T-helper 1 cell treated with Interleukin-12 subunit alpha and Interleukin-12 subunit beta and Interleukin-4 antibody, amounts not matched to agents 30 ng/mL and 1 ng/mL, for 36 hours (primary cell): ENCODE results near the gene CUBN. TPM values are rescaled to one million over a fixed set of nuclear protein-coding genes. Genes with fewer than 3 reads are reported as not detected.

Experiments used
- intact Hi-C: fragments of 100-400 bp; cut with micrococcal nuclease; formaldehyde crosslinking; loops from one replicate; pipeline ENCODE4 v1.15.1; 2024
- total RNA-seq: library from RNA; stranded (reverse); gene quantifications from 2 replicates; pipeline ENCODE4 v1.2.3, GENCODE V29; 2022

Gene CUBN
- total RNA-seq, 1 donor from 2014 or later = 1.4 TPM

DNA sequence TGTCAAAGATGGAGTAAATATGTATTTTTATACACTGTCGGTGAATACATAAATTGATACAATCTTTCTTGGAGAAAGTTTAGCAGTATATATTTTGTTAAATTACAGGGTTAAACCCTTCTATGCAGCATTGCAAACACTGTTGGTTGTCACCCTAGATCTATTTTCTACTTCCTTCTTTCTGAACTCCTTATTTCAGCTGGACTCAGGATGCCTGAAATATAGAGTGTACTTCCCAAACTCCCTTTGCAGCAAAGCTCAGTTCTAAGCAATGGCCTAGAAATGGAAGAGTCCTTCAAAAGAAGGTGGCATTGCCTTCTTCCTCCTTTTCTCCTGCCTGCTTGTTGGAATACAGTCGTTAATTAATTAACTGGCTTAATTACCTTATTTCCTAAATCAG, 20.6 kb downstream of the CUBN start:
- intact Hi-C loops = no loop called here

DNA sequence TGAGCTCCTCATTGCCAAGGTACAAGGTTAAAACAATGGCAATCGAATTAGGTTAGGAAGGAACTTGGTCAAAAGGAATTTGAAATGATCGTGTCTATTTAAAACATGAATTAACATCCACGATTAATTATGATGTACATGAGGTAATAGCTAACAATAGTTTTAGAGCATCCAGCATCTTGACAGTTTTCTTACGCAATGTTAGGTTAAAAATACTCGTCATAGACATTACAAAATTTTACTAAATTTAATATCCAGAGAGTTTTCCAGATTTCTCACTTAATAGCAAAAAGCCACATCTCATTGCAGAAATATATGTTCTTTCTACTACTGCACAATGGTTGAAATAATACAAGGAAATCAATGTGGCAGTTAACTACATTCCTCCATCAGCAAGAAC, 22.6 kb downstream of the CUBN start:
- intact Hi-C loops = no loop called here

DNA sequence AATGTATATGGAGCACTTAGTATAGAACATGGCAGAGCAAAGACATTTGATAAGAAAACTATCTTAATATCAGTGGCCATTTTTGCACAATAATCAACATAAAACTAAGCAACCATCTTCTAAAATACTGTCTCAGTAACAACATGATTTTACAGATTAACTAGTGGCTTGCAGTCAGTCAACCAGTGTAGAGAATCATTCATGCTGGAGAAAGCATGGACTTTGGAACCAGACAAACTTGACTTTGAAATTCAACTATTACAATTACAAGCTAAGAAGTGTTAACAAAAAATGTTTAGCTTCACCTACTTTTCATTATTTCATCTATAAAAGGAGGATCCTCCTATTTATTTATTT, 27.7 kb downstream of the CUBN start:
- intact Hi-C loops = no loop called here

DNA sequence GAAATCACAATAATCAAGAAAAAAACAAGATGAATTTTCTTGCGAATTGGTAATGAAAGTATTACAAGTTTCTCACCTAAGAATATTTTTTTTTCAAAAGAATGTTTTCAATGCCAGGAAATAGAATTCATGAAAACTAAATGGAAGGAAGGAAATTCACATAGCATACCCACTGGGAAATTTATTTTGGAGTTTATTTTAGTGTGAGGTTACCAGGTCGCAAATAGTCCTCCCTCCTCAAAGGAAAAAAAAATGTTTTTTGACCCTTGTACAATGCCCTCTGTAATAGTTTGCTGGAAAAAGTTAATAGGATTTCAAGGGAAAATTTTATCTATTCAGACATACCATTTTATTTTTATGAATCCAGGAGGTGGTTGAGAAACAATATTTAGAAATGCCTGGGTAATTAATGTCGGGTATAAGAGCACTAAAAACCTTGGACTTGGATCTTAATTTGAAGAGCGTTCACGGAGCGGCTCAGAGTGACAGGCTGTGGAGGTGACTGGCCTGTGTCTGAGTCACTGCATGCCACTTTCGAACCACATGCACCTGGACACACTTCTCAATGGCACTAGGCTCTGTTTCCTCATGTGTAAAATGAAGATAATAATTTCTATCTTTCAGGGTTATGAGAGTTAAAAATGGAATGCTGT, 28.2 kb downstream of the CUBN start:
- intact Hi-C loops = no loop called here

DNA sequence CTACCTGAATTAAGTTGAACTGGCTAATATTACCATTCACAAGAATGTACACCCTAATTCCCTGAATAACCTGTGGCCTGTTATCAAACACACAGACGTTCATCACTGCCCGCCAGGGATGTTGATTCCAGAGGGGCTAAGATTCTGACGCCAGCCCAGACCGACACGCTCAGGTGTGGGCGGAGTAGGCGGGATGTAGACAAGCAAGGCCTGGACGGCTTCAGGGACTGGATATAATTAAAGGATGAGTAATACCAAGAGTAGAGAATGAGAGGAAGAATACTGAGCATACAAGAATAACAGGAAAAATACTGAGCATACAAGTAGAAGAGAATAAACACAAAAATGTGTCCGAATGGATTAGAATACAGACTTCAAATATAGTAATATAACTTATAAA, 29.0 kb downstream of the CUBN start:
- intact Hi-C loops = no loop called here

DNA sequence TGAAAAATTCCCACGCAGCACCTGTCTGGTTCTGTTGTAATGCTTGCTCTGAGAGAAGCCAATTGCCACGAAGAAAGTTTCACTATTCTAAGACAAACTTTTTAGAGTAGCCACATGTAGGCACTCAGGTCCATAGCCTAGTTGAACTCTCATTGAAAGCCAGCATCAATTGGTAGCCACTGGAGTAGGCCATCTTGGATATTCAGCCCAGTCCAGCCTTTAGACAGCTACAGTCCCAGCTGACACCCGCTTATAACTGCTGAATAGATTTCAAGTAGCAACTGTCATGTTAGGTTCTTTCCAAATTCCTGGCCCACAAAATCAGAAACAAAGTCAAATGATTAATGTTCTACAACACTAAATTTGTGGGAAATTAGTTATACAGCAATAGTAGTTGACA, 31.6 kb downstream of the CUBN start:
- intact Hi-C loops = no loop called here

DNA sequence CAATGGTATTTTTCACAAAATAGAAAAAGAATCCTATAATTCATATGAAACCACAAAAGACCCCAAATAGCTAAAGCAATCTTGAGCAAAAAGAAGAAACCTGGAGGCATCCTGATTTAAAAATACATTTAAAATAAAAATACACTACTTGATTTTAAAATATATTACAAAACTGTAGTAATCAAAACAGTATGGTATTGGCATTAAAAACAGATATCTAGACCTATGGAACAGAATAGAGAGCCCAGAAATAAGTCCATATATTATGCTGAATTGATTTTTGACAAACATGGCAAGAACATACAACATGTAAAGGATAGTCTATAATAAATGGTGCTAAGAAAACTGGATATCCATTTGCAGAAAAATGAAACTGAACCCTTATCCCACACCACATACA, 34.8 kb downstream of the CUBN start:
- intact Hi-C loops = no loop called here

DNA sequence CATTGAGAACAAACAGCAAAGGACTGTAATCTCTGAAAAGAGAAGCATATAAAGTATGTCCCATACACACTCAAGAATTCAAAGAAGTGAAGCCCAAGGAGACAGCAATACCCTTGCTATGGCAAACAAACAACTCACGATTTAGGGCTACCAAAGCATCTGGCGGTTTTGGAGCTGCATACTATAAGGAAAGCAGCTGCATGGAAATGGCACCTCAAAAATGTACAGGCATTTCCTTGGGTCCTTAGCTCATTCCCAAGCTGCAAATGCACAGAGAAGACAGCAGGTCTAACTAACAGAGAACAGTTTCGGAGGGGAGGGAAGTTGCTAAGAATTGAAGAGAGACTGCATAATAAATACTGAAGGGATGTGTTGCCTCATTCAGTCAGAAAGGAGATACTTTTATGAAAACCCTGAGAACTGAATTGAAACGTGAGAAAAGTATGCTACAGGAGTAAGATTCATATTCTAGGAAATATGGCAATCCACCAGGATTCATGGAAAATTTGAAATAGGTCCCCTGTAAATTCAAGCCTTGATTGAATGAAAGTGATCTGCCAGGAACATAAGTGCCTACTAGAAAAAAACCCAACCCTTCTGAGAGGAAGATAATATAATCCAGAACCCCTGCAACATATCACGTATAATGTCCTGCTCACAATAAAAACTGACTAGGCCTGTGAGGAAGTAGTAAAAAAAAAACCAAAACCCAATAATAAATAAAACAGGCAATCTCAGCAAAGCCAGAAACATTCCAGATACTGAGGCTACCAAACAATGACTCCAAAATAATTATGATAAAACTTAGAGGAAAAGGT, 36.4 kb downstream of the CUBN start:
- intact Hi-C loops = no loop called here

DNA sequence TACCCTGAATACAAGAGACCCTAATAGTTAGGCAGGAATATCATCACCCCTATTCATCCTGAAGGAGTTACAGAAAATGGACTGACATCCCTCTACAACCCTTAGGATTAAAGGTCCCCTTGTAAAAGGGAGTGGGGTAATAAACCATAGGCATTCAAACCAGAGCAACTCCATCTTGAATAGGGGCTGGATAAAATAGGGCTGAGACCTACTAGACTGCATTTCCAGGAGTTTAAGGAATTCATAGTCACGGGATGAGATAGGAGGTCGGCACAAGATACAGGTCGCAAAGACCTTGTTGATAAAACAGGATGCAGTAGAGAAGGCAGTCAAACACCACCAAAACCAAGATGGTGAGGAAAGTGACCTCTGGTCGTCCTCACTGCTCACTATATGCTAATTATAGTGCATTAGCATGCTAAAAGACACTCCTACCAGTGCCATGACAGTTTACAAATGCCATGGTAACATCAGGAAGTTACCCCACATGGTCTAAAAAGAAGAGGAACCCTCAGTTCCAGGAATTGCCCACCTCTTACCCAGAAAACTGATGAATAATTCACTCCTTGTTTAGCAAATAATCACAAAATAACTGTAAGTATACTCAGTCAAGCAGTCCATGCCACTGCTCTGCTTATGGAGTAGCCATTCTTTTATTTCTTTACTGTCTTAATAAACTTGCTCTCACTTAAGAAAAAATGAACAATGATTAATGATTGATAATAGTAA, 37.2 kb downstream of the CUBN start:
- intact Hi-C loops = no loop called here

DNA sequence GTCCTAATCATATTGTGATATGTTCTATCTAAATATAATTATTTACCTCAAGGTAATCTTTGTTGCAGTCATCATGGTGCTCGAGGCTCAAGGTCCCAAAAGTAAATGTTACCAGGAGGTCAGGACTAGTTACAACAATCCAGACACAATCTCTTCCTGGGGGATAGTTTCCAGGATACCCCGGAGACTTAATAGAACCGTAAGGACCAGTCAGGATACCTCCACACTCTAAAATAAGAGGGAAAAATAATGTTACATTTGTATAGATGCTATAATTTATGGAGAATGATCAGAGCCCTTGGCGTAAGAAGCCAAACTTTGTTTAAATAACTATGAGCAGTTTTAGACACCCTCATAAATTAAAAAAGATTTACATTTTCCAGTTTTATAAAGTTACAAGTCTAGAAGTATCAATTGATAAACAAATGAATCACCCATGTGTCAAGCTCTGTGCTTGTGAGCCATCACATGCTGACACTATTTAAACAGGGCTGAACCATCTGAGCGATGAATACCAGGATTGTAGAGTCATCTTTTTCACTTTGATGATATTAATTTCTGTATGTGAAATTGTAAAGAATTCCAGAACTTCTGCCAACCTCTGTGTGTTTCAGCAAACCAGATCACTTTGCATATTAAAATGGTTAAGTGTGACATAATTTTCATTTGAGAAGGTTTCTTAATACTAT, 41.3 kb downstream of the CUBN start:
- intact Hi-C loops = no loop called here

DNA sequence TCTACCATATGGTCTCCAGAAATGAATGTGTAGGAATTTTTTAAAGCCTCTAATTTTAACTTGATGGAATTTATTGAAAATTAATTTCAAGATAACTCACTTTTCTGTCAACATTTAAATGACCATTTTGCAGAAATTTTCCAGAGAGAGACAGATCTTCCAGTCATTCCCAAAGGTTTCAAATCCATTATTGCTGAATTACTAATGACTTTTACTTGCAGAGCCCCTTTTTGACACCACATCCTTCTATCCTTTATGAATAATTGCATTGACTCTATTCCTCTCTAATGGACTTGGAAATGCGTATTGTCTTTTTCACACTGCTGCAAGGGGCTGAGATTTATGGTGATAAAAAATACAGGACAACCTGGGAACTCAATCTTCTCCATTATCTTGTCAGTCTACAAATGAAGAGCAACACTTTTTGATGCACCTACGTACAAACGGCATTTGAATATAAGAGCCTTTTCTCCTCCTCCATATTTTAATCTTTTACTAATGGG, 42.7 kb downstream of the CUBN start:
- intact Hi-C loops = no loop called here

DNA sequence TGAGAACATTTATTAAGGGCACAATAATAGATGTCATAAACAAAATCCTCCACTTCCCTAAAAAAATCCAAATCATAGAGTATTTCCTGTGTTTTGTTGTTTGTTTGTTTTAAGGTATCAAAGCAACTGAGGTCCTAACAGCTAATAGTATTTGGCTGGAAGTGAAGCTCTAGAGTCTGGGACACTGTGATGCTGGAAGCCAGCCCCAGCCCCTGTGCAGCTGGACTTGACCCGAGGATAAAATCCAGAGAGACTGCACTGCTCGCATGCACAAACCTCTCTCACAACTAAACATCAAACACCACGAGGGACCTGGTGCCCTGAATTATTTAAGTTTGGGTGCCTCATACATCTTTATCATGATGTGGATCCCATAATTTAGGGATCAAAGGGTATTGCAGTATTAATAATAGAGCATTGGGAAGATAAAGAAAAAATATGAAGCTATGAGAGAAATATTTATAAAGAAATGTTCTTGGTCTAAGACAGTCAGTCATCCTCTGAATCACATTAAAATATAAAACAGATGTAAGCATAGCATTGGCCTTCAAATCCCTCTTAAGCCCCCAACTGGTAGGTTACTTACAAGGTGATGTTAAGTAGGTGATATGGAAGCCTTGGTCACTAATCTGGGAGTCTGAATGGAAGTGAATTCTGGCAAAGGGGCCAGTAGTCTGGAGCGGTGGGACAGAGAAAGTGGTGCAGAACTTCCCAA, 44.4 kb downstream of the CUBN start:
- intact Hi-C loops = no loop called here

DNA sequence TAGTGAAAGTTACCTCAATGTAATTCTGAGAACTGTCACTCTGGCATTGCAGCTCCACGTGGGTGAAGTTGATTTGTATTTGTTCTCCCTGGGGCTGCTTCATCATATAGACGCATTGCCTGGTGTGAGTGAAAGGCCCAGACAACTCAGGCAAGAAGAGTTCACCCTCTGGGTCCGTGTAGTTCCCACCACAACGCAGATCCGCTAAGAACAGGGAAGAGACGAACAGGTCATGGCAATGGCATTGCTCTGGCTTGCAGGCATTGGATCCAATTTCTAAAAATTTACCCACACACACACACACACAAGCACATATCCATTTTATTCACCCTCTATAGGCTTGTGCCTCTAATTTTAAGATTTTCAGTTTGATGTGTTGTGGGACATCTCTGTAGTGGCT, 45.4 kb downstream of the CUBN start:
- intact Hi-C loops = no loop called here

DNA sequence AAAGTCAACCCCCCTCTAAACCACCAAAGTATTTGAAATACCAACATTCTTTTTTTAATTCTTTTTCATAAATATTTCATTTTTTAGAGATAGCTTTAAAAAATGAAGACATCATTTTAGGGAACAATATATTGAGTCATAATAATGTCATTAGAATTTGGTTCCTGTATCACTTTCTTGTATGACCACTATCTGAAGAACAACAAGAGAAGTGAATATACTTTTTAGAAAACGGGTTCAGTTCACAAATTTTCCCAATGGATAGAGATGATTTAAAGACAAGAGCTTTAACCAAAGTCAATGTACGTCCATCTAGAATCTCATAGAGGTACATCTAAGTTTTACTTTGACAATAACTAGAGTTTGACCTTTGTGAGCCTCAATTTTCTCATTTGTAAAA, 48.2 kb downstream of the CUBN start:
- intact Hi-C loops = no loop called here

DNA sequence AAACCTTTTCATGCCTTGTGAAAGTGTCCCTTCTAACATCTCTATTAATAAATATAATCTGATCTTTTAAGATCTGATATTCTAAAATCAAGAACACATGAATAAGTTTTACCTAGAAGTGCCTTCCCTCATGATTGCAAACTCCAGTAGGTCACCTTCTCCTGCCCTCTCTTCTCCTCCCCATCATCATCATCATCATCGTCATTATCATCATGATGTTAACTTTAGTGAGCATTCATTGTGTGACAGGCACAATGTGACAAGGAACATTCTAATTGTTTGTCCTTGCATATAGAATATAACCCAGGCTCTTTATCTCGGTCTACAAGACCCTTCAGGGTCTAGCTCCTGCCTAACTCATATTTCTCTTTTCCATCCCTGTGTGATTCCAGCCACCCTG, 51.7 kb downstream of the CUBN start:
- intact Hi-C loops = no loop called here

DNA sequence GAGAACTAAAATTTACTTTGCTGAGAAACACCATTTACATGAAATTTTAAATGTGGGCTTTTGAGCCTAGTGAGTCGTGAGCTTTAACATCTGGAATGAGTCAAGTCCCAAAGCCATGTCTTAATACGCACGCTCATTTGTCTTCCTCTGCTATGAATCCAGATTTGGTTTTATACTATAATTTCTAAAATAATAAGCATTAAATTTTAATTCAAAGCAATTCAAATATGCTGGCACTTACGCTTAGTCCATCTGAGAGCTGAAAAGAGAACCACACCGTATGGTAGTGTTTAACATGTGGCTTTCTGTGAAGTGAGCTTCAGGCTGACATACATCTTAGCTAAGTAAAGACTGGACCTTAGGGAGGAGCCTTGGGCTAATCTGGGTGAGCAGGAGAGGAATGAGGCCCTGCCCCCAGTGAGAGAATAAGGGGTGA, 52.2 kb downstream of the CUBN start:
- intact Hi-C loops = no loop called here

DNA sequence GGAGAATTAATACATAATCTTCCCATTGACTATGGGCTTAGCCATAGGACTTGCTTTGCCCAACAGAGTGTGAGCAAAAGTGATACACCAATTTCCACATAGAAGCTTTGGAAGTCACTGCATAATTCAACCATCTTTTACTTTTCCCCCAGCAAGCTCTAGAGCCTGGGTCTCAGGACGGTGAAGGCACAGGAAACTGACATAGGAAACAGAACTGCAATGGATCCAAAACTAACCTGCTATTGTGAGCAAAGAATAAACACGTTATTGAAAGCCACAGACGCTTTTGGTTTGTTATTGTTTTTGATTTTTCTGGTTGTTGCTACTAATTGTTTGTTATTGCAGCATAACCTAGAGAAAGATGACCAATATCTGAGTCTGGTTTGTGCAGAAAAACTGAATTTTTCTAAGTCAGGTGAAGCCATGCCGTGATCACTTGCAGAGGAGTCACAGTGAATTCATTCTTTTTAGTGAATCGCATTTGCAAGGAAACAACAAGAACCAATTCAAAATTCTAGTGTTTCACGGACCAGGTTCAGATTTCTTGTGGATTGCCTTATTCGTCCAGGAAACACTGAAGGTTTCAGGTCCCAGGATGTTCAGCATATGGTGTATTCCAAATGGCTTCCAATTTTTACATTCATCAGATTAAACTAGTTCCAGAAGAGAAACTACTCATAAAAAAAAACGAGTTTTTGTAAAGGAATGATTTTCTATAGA, 52.8 kb downstream of the CUBN start:
- intact Hi-C loops = no loop called here

DNA sequence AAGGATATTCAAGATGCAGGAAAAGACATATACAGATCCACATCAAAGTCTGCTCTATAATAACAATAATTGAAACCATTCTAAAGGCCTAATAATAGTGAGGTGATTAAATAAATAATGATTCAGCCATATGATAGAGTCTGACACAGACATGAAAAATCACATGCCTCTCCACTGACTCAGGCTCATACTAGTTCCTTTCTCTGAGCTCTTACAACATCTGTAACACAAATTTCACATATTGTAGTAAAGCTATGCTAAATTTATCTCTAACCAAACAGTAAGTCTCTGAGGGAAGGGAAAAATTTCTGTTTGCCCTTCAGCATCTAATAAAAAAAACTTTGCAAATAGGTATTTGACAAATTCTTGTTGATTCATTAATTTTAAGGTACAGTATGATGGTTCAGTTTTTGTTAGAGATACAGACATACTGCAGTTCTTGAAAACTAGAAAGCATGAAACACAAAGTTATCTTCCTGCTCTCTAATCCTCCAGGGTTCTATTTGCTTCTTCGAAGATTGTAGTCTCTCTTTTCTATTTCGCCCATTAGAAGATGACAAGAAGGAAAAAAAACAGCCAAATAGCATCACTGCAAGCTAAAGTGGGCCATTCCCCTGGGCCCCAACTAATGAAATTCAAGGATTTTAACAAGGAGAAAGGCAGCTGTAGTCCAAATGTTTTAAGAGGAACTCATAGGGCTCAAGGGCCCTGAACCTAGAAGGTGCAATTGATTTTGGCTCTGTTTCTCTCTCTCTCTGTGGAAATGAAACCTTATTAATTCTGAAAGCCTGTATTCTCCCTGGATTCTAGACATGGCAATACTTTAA, 53.9 kb downstream of the CUBN start:
- intact Hi-C loops = no loop called here

DNA sequence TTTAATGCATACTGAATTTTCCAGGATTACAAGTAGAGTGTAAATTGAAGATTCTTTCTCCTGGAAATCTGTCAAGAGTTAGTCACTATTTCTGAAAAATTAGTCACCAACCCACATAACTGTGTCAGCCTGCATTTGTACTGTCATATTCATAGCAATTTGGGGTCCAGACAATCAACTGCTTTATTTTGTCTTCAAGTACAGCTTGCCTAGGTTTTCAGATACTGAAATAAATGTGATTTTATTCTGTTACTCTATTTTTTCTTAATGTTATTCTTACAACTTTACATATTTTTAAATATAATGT, 55.1 kb downstream of the CUBN start:
- intact Hi-C loops = no loop called here
